Right hindlimb (tissue), 1 donor: ENCODE data around the gene PRKAG2.

Experiments used
- DNase-seq: peaks from one replicate; pipeline ENCODE4 v3.0.0-alpha.2; 2018

Gene PRKAG2

GRCh38 chr7:151736403-151736909, 140.5 kb downstream of the PRKAG2 start:
- DNase-seq: peak; percentile 86

DNA sequence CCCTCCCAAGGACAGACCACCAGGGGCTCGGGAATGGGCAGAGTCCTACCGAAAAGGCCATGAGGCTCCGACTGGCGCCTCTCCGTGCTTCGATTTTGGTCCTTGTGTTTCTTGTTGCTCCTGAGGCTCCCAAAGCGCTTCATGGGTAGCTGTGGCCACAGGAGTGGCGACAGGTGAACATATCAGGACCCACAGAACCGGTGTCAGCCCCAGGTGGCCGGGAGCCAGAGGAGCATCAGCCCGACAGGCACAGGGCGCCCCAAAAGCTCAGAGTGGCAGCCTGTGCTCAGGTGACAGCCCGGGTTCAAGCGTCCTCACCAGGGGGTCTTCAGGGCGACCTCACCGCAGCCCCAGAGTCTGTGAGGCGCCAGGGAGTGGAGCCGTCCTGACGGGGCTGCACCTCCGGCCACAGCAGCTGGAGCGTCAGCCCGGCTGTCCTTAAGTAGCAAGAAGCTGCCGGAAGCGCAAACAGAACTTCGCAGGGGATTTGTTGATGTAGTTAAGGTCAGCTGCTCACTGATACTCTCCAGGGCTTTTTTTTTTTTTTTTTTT, 141.0 kb downstream of the PRKAG2 start:
- no peak for DNase-seq

DNA sequence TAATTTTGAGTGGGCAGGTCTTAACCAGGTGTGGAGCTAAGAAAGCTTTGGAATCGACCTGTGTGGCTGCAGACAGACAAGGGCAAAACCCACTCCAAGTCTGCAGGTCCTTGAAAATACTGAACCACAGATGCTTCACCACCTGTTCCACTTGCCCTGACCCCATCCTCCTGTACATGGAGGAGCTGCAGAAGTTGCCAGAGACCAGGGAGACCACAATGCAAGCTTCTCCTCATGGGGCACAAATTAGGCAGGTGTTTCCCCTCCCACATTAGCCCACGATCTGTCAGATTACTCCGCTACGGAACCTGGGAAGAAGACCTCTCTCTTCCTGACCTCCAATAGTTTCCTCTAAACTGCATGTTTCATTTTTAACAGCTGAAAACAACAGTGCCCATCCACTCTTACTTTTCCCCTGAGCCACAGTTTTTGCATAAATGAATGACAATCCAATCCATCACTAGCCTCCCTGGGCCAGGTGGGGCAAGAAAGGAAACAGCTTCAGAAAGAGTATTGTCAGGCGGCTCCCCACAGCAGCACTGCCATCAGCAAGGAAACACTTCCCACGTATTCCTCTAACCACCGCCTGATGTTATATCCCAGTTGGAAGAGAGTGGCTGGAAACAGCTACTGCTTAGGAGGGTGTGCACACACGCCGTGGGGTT, 141.6 kb downstream of the PRKAG2 start:
- no peak for DNase-seq

- DNase-seq: no peak
Observed at GRCh38 chr7:151732834-151733592, 143.9 kb downstream of the PRKAG2 start.

- DNase-seq: no peak
Observed at GRCh38 chr7:151732292-151732691, 144.6 kb downstream of the PRKAG2 start.

DNA sequence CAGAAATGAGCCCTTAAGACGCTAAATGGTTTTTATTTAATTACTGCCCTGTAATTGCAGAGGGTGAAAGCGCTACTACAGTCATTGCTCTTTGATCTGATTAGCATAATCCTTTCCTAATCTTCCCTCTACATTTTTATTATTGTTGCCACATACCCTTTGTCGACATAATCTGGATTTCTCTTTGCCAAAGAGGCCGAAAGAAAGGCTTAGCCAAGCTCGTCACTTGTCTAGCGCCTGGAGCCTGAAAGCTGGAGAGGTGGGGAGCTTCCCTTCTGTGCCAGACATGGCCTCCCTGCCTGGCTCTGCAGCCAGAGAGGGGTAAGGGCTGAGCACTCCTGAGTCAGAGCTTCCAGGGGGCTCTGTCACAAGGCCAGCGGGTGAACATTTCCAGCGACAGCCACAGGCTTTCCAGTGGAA, 145.9 kb downstream of the PRKAG2 start:
- DNase-seq: no peak

- no peak for DNase-seq
Observed at GRCh38 chr7:151730591-151730990, 146.3 kb downstream of the PRKAG2 start.

GRCh38 chr7:151729521-151729921, 147.4 kb downstream of the PRKAG2 start:
- DNase-seq: no peak

- DNase-seq: no peak
Observed at GRCh38 chr7:151728746-151729145, 148.2 kb downstream of the PRKAG2 start.

- no peak for DNase-seq
Observed at GRCh38 chr7:151728286-151728660, 148.6 kb downstream of the PRKAG2 start.

GRCh38 chr7:151727579-151728285, 149.2 kb downstream of the PRKAG2 start:
- peak; percentile 87 for DNase-seq

DNA sequence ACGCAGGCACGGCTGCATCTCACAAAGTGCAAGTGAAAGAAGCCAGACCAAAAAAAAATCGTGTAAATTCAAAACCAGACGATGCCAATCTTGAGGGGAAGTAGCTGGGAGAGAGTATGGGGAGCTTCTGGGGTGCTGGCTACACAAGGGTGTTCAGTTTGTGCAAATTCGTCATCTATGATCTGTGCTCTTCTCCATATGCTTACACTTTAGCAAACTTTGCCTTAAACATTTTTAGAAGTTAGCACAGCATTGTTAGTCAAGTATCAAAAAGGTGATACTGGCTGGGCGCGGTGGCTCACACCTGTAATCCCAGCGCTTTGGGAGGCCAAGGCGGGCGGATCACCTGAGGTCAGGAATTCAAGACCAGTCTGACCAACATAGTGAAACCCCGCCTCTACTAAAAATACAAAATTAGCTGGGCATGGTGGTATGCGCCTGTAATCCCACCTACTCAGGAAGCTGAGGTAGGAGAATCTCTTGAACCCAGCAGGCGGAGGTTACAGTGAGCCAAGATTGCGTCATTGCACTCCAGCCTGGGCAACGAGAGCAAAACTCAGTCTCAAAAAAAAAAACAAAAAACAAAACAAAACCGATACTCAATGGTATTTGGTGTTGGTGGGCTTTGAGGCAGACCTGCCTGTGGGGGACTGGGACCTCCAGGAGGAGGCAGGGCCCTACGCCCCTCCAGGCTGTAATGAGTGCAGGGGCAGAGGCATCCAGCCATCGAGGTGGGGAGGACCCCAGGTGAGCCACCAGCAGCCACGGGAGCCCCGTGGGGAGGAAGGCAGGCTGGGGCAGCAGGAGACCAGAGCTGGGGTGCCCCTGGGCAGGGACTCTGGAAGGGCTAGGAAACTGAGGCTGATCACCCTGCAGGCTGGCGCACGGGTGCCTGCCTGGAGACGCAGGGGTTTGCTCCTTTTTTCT, 150.0 kb downstream of the PRKAG2 start:
- no peak for DNase-seq

- no peak for DNase-seq
Observed at GRCh38 chr7:151725844-151726651, 150.9 kb downstream of the PRKAG2 start.

DNA sequence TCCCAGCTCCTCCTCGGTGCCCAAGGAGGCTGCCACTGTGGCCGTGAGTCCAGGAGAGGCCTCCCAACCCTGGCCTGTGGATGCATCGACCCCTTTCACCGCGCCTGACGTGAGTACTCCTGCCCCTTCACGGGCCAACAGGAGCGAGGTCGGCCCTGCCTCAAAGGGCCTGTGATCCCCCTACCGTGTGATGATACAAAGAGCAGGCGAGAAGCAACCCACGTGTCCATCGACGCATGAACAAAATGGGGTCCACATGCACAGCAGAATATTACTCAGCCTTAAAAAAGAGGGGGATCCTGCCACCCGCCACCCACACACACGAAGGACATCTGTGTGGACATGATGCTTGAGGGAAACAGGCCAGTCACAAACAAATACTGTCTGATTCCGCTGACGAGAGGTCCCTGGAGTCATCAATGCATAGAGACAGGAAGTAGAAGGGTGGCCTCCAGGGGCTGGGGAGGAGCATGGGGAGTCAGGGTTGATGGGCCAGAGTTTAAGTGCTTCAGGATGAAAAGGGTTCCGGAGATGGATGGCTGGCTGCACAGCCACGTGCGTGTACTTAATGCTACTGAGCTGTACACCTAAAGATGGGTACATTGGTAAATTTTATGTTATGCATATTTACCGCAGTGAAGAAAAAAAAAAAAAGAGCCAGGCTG, 151.9 kb downstream of the PRKAG2 start:
- DNase-seq: no peak

- no peak for DNase-seq
Observed at GRCh38 chr7:151724250-151724915, 152.5 kb downstream of the PRKAG2 start.

GRCh38 chr7:151723321-151723720, 153.6 kb downstream of the PRKAG2 start:
- DNase-seq: no peak

DNA sequence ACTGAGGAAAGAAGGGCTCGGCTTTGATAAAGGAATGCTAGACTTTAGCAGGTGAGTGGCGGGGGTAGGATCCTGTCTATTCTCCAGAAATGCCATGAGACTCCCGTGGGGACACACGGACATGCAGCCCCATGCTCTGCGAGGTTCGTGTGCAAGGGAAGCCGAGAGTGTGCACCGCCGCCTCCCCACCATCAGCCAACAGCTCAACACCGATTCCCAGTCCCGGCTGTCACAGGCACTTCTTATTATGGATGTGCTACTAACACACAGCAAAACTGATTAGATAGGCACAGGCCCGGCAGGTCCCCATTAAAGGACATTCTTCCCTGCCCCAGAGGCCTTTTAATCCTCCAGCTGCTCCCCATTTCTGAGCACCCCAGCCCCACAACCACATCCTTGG, 154.4 kb downstream of the PRKAG2 start:
- no peak for DNase-seq

DNA sequence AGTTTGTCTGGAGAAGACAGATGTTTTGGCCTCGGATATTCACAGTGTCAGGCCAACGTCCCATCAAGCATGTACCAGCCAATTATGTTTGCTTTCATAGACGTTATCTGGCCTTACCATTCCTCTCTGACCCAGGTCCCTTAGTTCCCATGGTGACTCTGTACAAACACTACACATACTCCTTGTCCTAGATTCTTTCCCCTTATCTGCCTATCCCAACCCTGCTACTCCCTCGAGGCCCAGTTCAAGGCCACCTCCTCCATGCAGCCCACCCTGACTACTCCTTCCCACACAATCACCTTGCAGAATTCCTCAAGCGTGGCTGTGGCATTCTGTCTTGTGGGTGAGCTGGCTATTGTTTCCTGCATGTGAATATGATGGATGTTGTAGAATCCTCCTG, 155.2 kb downstream of the PRKAG2 start:
- DNase-seq: no peak

DNA sequence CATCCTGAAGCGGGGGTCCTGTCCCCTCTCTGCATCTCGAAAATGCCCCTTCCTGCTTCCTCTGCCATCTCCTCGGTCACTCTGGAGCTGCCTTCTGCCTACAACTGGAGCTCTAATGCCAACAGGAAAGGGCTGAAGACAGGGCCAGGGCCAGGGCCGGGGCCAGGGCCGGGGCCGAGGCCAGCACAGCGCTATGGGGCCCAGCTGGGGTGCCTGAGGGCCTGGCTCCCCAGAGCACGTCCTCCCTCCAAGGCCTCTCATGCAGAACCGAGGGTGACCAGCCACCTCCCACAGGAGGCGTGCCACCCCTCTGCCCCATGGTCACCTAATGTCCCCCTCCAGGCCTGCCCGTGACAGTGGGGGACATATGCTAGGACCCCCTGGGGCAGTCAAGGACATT, 155.7 kb downstream of the PRKAG2 start:
- no peak for DNase-seq

- no peak for DNase-seq
Observed at GRCh38 chr7:151720280-151720679, 156.6 kb downstream of the PRKAG2 start.
